NCI-H82 treated with DMSO at 0.1 percent for 48 hours (cell line): ENCODE results near the gene WDR1.
"Not testable (repeated sequence)": the region's sequence is repeated elsewhere in the genome, so short reads cannot be mapped to it uniquely, and the experiment has no call there.

Experiments used
- DNase-seq: peaks from one replicate; lab custom pipeline; 2025; ENCODE audit not compliant: unreplicated experiment; lab: John Stamatoyannopoulos, UW

Gene WDR1

GRCh38 chr4:10134141-10134540 lies 17.5 kb upstream of the WDR1 start:
- no peak for DNase-seq

- no peak for DNase-seq
Measured at GRCh38 chr4:10131202-10131601, 14.6 kb upstream of the WDR1 start.

- DNase-seq, result no peak
Measured at GRCh38 chr4:10130178-10130888, 13.7 kb upstream of the WDR1 start.

GRCh38 chr4:10129196-10130177 lies 12.9 kb upstream of the WDR1 start:
- no peak for DNase-seq

- no peak for DNase-seq
Measured at GRCh38 chr4:10128761-10129160, 12.2 kb upstream of the WDR1 start.

GRCh38 chr4:10127531-10127930 lies 10.9 kb upstream of the WDR1 start:
- DNase-seq, result not testable (repeated sequence)

- no peak for DNase-seq
Measured at GRCh38 chr4:10124167-10124930, 7.8 kb upstream of the WDR1 start.

GRCh38 chr4:10123227-10124101 lies 6.9 kb upstream of the WDR1 start:
- no peak for DNase-seq

GRCh38 chr4:10122236-10122932 lies 5.8 kb upstream of the WDR1 start:
- DNase-seq, result no peak

- no peak for DNase-seq
Measured at GRCh38 chr4:10121568-10122208, 5.1 kb upstream of the WDR1 start.

- DNase-seq, result no peak
Measured at GRCh38 chr4:10120943-10121567, 4.5 kb upstream of the WDR1 start.

- no peak for DNase-seq
Measured at GRCh38 chr4:10119773-10120172, 3.2 kb upstream of the WDR1 start.

GRCh38 chr4:10119278-10119677 lies 2.7 kb upstream of the WDR1 start:
- no peak for DNase-seq

GRCh38 chr4:10118048-10119004 lies 1.7 kb upstream of the WDR1 start:
- DNase-seq, result no peak

GRCh38 chr4:10117359-10118047 lies 904 bp upstream of the WDR1 start:
- DNase-seq, result no peak

GRCh38 chr4:10115797-10116568 lies 616 bp downstream of the WDR1 start:
- DNase-seq, result no peak
